HepG2 (cell line): ENCODE results near the gene RABGAP1L. TPM values are rescaled to one million over a fixed set of nuclear protein-coding genes. Genes with fewer than 3 reads are reported as not detected.

ENCODE experiments used
- ATAC-seq: fragments of 200-7000 bp; cut with Tn5 transposase; 3 replicates; pipeline ENCODE4 v1.9.1; 2020; ENCODE audit warnings: mild to moderate bottlenecking, moderate library complexity
- BruUV-seq: library from RNA; stranded (reverse); fragments of 400-500 nt; replicated peaks from 2 replicates; lab custom pipeline; 2021; lab: Mats Ljungman, UMichigan
- CTCF ChIA-PET: fragments of 300-600 bp; formaldehyde crosslinking; extraction: SDS; loops from one replicate; lab custom pipeline; 2021; ENCODE audit warnings: low total read pairs, inconsistent platforms, low intra/inter-chr PET ratio; lab: Yijun Ruan, JAX
- POLR2A ChIA-PET: fragments of 350-600 bp; sonication (Branson Sonifier 250); formaldehyde crosslinking; loops from one replicate; lab custom pipeline; 2020; ENCODE audit warnings: antibody characterized with exemption, inconsistent platforms; lab: Yijun Ruan, JAX
- DNase-seq: peaks from one replicate; pipeline ENCODE4 v3.0.0-alpha.2; 2015; ENCODE audit warnings: low spot score
- FAIRE-seq: peaks from 3 replicates; lab custom pipeline; 2011; peaks lifted over from hg19 to GRCh38; lab: Jason Lieb, UNC
- H2AFZ ChIP-seq: one replicate; pipeline ENCODE4 v1.6.1; 2011; ENCODE audit warnings: low read length, inconsistent platforms
- H3K27ac ChIP-seq: fragments of 300-600 bp; 3 replicates; pipeline ENCODE4 v1.8.0; 2011; ENCODE audit warnings: mixed run types, mild to moderate bottlenecking, mixed read lengths, low read length, inconsistent platforms; ENCODE audit not compliant: insufficient read depth; ENCODE audit errors: extremely low read length
- H3K27me3 ChIP-seq, 2 experiments: fragments of 200-600 bp in 1 of 2; 2 replicates in 1 of 2; 3 replicates in 1 of 2; pipeline versions ENCODE4 v1.6.0 to v1.8.0; 2011; ENCODE audit warnings: low read length in 2 of 2, mild to moderate bottlenecking in 2 of 2, moderate library complexity in 2 of 2, inconsistent platforms in 1 of 2; ENCODE audit not compliant: insufficient read depth in 2 of 2, control insufficient read depth in 1 of 2
- H3K36me3 ChIP-seq, 2 experiments: fragments of 200-600 bp in 1 of 2; replicated peaks in 1 of 2; 2 replicates in 1 of 2; 3 replicates in 1 of 2; pipeline versions ENCODE4 v1.5.1 to v1.8.0; 2011; ENCODE audit warnings: low read length in 2 of 2, inconsistent platforms in 1 of 2; ENCODE audit not compliant: insufficient read depth in 2 of 2, control insufficient read depth in 1 of 2
- H3K4me1 ChIP-seq: 2 replicates; pipeline ENCODE4 v1.5.1; 2012; ENCODE audit warnings: low read length, inconsistent platforms; ENCODE audit not compliant: insufficient read depth
- H3K4me2 ChIP-seq: 2 replicates; pipeline ENCODE4 v1.6.0; 2011; ENCODE audit warnings: low read depth, low read length, inconsistent platforms
- H3K4me3 ChIP-seq, 3 experiments: fragments of 200-600 bp in 1 of 3; sonication (generic), shearing (Covaris generic) in 1 of 3; replicated peaks in 1 of 3; 2 replicates each; pipeline ENCODE4 v1.5.1; 2011 to 2016; ENCODE audit warnings: low read length in 3 of 3, inconsistent platforms in 2 of 3, low read depth in 2 of 3, mild to moderate bottlenecking in 2 of 3, control low read depth in 1 of 3, mixed read lengths in 1 of 3; ENCODE audit not compliant: insufficient read depth in 1 of 3
- H3K79me2 ChIP-seq: one replicate; pipeline ENCODE4 v1.6.1; 2011; ENCODE audit warnings: low read length, inconsistent platforms; ENCODE audit not compliant: insufficient read depth
- H3K9ac ChIP-seq: 2 replicates; pipeline ENCODE4 v1.6.0; 2011; ENCODE audit warnings: mild to moderate bottlenecking, low read depth, low read length, inconsistent platforms; ENCODE audit not compliant: insufficient read depth
- H3K9me3 ChIP-seq: 2 replicates; pipeline ENCODE4 v1.5.1; 2012; ENCODE audit warnings: mild to moderate bottlenecking, low read length
- H4K20me1 ChIP-seq: 2 replicates; pipeline ENCODE4 v1.6.0; 2011; ENCODE audit warnings: inconsistent platforms, mild to moderate bottlenecking, low read length, moderate library complexity; ENCODE audit not compliant: insufficient read depth
- FOXC1 ChIP-seq: sonication (generic); formaldehyde crosslinking; IDR thresholded peaks from 2 replicates; pipeline ENCODE4 v1.8.0; 2022; ENCODE audit warnings: mild to moderate bottlenecking, missing genetic modification reagents, borderline replicate concordance
- HDAC2 ChIP-seq: sonication (generic); formaldehyde crosslinking; IDR thresholded peaks from 2 replicates; pipeline ENCODE4 v1.4.0; 2020; ENCODE audit warnings: missing genetic modification reagents
- MED1 ChIP-seq: sonication (generic); formaldehyde crosslinking; IDR thresholded peaks from 2 replicates; pipeline ENCODE4 v1.4.0; 2020; ENCODE audit warnings: missing genetic modification reagents
- NKX3-1 ChIP-seq: sonication (generic); formaldehyde crosslinking; IDR thresholded peaks from 2 replicates; pipeline ENCODE4 v1.5.0; 2020; ENCODE audit warnings: missing genetic modification reagents
- TOE1 ChIP-seq: sonication (generic); formaldehyde crosslinking; IDR thresholded peaks from 2 replicates; pipeline ENCODE4 v1.4.0; 2020; ENCODE audit warnings: mild to moderate bottlenecking, missing genetic modification reagents
- YY1 ChIP-seq: IDR thresholded peaks from 2 replicates; pipeline ENCODE4 v1.6.1; 2011; ENCODE audit warnings: low read length, low read depth, moderate library complexity, mild to moderate bottlenecking; ENCODE audit not compliant: insufficient read depth, insufficient replicate concordance
- ZHX2 ChIP-seq, 2 experiments: sonication (generic) in 1 of 2; formaldehyde crosslinking in 1 of 2; IDR thresholded peaks; 2 replicates each; pipeline versions ENCODE4 v1.6.1 to v1.9.0; 2014 to 2022; ENCODE audit warnings: antibody characterized with exemption in 1 of 2, borderline replicate concordance in 1 of 2, inconsistent platforms in 1 of 2, low read depth in 1 of 2, missing genetic modification reagents in 1 of 2
- ZNF20 ChIP-seq: sonication (generic); formaldehyde crosslinking; IDR thresholded peaks from 2 replicates; pipeline ENCODE4 v1.4.0; 2020; ENCODE audit warnings: mild to moderate bottlenecking, moderate library complexity, missing genetic modification reagents
- ZNF557 ChIP-seq: sonication (generic); formaldehyde crosslinking; IDR thresholded peaks from 2 replicates; pipeline ENCODE4 v1.4.0; 2020; ENCODE audit warnings: missing genetic modification reagents
- WGBS: methylation state at CpG from one replicate; pipeline ENCODE4 v1.1.6; 2017; ENCODE audit warnings: low lambda C conversion rate; 5-methylcytosine and 5-hydroxymethylcytosine counted together
- in situ Hi-C: cut with HindIII; loops from 2 replicates; pipeline ENCODE4 v1.10.0; 2017; ENCODE audit warnings: low pct_unique_long_range_greater_than_20kb; ENCODE audit not compliant: extremely low pct_ligation_motif_present
- intact Hi-C: fragments of 100-400 bp; cut with micrococcal nuclease; formaldehyde crosslinking; loops from one replicate; pipeline ENCODE4 v1.10.0; 2022; ENCODE audit not compliant: unreplicated experiment
- polyA plus RNA-seq, 8 experiments: library from polyadenylated mRNA; depleted of rRNA in 3 of 8; stranded (reverse) in 7 of 8; unstranded in 1 of 8; fragments of >200 nt; fragmentation: Illumina TruSeq in 4 of 8; extraction: Trizol in 4 of 8; gene quantifications; 2 replicates each; pipeline versions ENCODE4 v1.2.1 to v1.2.3, GENCODE V29; 2011 to 2016; ENCODE audit warnings: low read depth in 4 of 8, missing spikeins in 1 of 8, mixed read lengths in 1 of 8; ENCODE audit not compliant: insufficient read depth in 1 of 8
- total RNA-seq, 5 experiments: library from RNA; depleted of rRNA; stranded (reverse); fragments of >200 nt; fragmentation: Illumina TruSeq; extraction: Trizol; gene quantifications; 2 replicates each; pipeline ENCODE4 v1.2.3, GENCODE V29; 2016; ENCODE audit warnings: low read depth in 1 of 5
- TF ChIP-seq, protein P1 (sequence below): IDR thresholded peaks from 2 replicates; pipeline ENCODE4 v1.6.1; 2016; ENCODE audit warnings: missing biosample characterization, missing genetic modification reagents, low read depth
- TF ChIP-seq, protein P2 (sequence below): sonication (generic); formaldehyde crosslinking; IDR thresholded peaks from 2 replicates; pipeline ENCODE4 v1.4.0; 2020; ENCODE audit warnings: missing genetic modification reagents, borderline replicate concordance

The RABGAP1L gene
- total and polyA plus RNA-seq, 2 of the 13 experiments (the other 11 are each of a cell fraction or from before 2014, with no cell fraction given): 7.9 to 22.6 TPM

DNA sequence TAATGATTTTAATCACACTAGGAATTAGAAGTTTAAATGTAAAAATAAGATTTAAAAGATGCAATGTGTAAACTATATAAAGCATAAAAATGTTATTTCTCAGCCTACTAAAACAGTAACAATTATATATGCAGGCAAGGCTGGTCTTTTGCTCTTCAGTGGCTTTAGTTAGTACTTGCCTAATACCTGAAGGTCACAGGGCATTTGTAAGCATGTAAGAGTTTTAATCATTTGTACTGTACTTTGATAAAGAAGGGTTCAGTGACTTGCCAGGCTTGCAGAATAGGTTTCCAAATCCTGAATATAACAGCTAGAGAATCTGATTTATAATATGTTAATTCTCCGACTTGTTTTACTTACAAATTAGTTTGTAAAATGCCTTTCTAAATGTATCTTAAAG, 545.0 kb downstream of the RABGAP1L start:
- CTCF ChIA-PET: no interaction called here
- in situ Hi-C loops: no loop called here
- TF ChIP-seq ZHX2 (IDR thresholded peaks at IDR 0.05; ENCODE audit: low read depth): no peak
- TF ChIP-seq ZHX2 (CRISPR knock-in tag; IDR thresholded peaks at IDR 0.05; ENCODE audit: borderline replicate concordance): no peak
- no peak for TF ChIP-seq FOXC1
- no peak for TF ChIP-seq HDAC2
- no peak for TF ChIP-seq ZNF557 (CRISPR knock-in tag)
- TF ChIP-seq, protein P1, sequence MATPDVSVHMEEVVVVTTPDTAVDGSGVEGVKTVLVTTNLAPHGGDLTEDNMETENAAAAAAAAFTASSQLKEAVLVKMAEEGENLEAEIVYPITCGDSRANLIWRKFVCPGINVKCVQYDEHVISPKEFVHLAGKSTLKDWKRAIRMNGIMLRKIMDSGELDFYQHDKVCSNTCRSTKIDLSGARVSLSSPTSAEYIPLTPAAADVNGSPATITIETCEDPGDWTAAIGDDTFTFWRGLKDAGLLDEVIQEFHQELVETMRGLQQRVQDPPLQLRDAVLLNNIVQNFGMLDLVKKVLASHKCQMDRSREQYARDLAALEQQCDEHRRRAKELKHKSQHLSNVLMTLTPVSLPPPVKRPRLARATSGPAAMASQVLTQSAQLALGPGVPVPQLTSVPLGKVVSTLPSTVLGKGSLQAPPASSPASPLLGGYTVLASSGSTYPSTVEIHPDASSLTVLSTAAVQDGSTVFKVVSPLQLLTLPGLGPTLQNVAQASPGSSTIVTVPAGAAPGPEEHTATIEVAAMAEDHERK (CRISPR knock-in tag): no peak
- no peak for TF ChIP-seq YY1
- no peak for TF ChIP-seq MED1
- TF ChIP-seq TOE1 (CRISPR knock-in tag): no peak
- TF ChIP-seq NKX3-1 (CRISPR knock-in tag): no peak
- TF ChIP-seq, protein P2, sequence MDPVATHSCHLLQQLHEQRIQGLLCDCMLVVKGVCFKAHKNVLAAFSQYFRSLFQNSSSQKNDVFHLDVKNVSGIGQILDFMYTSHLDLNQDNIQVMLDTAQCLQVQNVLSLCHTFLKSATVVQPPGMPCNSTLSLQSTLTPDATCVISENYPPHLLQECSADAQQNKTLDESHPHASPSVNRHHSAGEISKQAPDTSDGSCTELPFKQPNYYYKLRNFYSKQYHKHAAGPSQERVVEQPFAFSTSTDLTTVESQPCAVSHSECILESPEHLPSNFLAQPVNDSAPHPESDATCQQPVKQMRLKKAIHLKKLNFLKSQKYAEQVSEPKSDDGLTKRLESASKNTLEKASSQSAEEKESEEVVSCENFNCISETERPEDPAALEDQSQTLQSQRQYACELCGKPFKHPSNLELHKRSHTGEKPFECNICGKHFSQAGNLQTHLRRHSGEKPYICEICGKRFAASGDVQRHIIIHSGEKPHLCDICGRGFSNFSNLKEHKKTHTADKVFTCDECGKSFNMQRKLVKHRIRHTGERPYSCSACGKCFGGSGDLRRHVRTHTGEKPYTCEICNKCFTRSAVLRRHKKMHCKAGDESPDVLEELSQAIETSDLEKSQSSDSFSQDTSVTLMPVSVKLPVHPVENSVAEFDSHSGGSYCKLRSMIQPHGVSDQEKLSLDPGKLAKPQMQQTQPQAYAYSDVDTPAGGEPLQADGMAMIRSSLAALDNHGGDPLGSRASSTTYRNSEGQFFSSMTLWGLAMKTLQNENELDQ (CRISPR knock-in tag): no peak
- TF ChIP-seq ZNF20 (CRISPR knock-in tag): no peak

More for the DNA sequence above, 545.0 kb downstream of the RABGAP1L start:
- POLR2A ChIA-PET: no interaction called here
- FAIRE-seq (no peak), ATAC-seq (no peak), DNase-seq (no peak)
- no peak overlapping the region for H3K27ac ChIP-seq
- intact Hi-C loops: no loop called here
- H3K79me2 ChIP-seq: no peaks in the 10 kb centered on the region
- no peaks in the 10 kb centered on the region for H4K20me1 ChIP-seq
- H3K4me3 ChIP-seq: no peak overlapping the region
- no peak overlapping the region for H3K4me2 ChIP-seq
- BruUV-seq: no TSS peak
- H3K9me3 ChIP-seq: no peaks in the 10 kb centered on the region
- H2AFZ ChIP-seq: no peak overlapping the region
- no peaks in the 10 kb centered on the region for H3K27me3 ChIP-seq
- H3K4me1 ChIP-seq: peaks cover 4% of the 10 kb centered on the region; the same call in 1 of the 2 replicates
- 96% methylated on average over 1 of the region's 1 CpG for WGBS
- H3K36me3 ChIP-seq: no peaks in the 10 kb centered on the region
- no peak overlapping the region for H3K9ac ChIP-seq
